ENCODE measurements around the gene DIP2C.

The DIP2C gene

DNA sequence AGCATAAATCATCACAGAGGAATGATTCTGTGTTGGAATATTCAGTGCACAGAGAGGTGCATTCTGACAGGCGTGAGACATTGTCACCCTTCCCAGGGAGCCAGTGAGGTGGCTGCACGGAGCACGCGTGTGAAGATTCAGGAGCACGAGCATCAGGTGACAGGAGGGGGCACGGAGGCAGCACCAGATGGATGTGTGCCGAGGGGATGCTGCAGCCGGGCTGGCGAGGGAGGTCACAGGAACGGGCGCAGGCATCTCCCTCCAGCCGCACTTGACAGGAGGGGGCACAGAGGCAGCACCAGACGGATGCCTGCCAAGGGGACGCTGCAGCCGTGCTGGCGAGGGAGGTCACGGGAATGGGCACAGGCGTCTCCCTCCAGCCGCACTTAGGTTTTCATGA lies 66.5 kb downstream of the DIP2C start:
- TF ChIP-seq, protein P1, sequence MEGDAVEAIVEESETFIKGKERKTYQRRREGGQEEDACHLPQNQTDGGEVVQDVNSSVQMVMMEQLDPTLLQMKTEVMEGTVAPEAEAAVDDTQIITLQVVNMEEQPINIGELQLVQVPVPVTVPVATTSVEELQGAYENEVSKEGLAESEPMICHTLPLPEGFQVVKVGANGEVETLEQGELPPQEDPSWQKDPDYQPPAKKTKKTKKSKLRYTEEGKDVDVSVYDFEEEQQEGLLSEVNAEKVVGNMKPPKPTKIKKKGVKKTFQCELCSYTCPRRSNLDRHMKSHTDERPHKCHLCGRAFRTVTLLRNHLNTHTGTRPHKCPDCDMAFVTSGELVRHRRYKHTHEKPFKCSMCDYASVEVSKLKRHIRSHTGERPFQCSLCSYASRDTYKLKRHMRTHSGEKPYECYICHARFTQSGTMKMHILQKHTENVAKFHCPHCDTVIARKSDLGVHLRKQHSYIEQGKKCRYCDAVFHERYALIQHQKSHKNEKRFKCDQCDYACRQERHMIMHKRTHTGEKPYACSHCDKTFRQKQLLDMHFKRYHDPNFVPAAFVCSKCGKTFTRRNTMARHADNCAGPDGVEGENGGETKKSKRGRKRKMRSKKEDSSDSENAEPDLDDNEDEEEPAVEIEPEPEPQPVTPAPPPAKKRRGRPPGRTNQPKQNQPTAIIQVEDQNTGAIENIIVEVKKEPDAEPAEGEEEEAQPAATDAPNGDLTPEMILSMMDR (IDR thresholded peaks at IDR 0.05; ENCODE audit: insufficient read depth, low read length, poor library complexity, severe bottlenecking), result no peak
- no peak overlapping the region for H3K4me3 ChIP-seq (replicated peaks; ENCODE audit: low read depth, low read length)
- no peak for DNase-seq (ENCODE audit: extremely low read depth, insufficient read length)
- H3K36me3 ChIP-seq (ENCODE audit: control insufficient read depth, insufficient read depth, low read length), result no peaks in the 10 kb centered on the region
- peaks cover 1% of the 10 kb centered on the region; the same call in 1 of the 2 replicates for H3K27me3 ChIP-seq (replicated peaks; ENCODE audit: control insufficient read depth, insufficient read depth, low read length)

DNA sequence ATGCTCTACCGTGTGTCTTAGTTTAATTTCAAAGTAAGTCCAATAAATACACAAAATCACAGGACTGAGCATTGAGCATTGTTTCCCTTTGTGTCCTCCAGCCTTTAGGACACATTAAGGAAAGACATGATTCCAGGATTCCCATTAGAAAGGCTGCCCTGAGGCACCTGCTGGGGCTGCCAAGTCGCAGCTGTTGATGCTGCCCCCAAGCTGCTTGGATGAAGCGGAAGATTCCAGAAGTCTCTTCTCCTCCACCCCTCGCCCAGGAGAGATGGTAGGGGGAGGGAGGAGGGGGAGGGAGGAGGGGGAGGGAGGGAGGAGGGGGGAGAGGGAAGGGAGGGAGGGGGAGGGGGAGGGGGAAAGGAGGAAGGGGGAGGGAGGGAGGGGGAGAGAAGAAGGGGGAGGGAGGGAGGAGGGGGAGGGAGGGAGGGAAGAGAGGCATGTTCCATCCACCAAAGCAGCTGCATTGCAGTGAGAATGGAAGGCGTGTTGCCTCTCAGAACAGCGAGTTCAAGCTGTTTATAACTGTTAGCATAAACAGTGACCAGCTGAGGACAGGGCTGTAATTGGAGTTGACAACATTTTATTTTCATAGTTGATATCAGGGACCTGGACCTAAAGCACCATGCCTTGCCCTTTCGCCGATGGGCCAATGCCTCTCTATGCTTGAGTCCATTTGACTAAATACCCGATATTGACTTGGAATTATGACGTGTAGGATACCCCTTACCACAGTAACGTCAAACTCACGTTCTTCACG lies 67.3 kb downstream of the DIP2C start:
- H3K4me3 ChIP-seq (replicated peaks; ENCODE audit: low read depth, low read length), result no peak overlapping the region
- H3K27me3 ChIP-seq (replicated peaks; ENCODE audit: control insufficient read depth, insufficient read depth, low read length), result peaks cover 1% of the 10 kb centered on the region; the same call in 1 of the 2 replicates
- DNase-seq (ENCODE audit: extremely low read depth, insufficient read length), result no peak
- no peaks in the 10 kb centered on the region for H3K36me3 ChIP-seq (ENCODE audit: control insufficient read depth, insufficient read depth, low read length)
- TF ChIP-seq, protein P1 (IDR thresholded peaks at IDR 0.05; ENCODE audit: insufficient read depth, low read length, poor library complexity, severe bottlenecking), result no peak

DNA sequence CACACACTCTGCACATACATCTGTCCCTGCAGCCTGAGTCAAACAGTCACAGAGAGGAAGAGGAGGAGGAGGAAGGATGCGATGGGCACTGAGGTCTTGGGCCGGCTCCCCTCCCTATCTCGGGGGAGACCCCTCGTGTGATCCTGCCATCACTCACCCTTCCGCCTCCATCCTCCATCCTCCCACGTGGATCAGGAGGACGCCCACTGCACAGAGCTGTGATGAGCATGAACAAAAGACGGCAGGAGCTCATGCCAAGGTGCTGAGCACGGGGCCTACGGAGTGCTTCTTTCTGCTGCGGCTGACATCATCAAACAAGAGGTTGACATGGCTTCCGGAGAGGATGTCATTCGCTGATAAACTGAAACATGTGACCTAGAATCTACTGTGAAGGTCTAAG lies 68.0 kb downstream of the DIP2C start:
- TF ChIP-seq, protein P1 (IDR thresholded peaks at IDR 0.05; ENCODE audit: insufficient read depth, low read length, poor library complexity, severe bottlenecking), result no peak
- no peak for DNase-seq (ENCODE audit: extremely low read depth, insufficient read length)

DNA sequence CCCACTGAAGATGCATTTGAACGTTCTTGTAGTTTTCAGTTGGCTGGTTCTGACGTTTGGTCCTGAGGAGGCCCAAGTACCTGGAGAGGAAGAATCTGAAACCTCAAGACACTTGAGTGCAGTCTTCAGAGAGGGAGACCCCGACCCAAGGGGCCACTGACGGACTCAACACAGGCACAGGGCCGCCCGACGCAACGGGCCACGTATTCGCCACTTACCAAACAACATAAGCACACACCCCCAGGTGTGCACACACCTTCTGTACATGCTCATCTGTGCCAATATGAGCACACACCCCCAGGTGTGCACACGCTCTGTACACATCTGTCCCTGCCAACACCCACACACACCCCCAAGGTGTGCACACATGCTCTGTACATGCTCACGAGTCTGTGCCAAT lies 68.5 kb downstream of the DIP2C start:
- TF ChIP-seq, protein P1 (IDR thresholded peaks at IDR 0.05; ENCODE audit: insufficient read depth, low read length, poor library complexity, severe bottlenecking), result no peak
- no peaks in the 10 kb centered on the region for H3K36me3 ChIP-seq (ENCODE audit: control insufficient read depth, insufficient read depth, low read length)
- no peak for DNase-seq (ENCODE audit: extremely low read depth, insufficient read length)
- H3K4me3 ChIP-seq (replicated peaks; ENCODE audit: low read depth, low read length), result no peak overlapping the region
- H3K27me3 ChIP-seq (replicated peaks; ENCODE audit: control insufficient read depth, insufficient read depth, low read length), result peaks cover 1% of the 10 kb centered on the region; the same call in 1 of the 2 replicates

More for the DNA sequence above, 68.0 kb downstream of the DIP2C start:
- H3K36me3 ChIP-seq (ENCODE audit: control insufficient read depth, insufficient read depth, low read length), result no peaks in the 10 kb centered on the region
- H3K27me3 ChIP-seq (replicated peaks; ENCODE audit: control insufficient read depth, insufficient read depth, low read length), result peaks cover 1% of the 10 kb centered on the region; the same call in 1 of the 2 replicates
- no peak overlapping the region for H3K4me3 ChIP-seq (replicated peaks; ENCODE audit: low read depth, low read length)

DNA sequence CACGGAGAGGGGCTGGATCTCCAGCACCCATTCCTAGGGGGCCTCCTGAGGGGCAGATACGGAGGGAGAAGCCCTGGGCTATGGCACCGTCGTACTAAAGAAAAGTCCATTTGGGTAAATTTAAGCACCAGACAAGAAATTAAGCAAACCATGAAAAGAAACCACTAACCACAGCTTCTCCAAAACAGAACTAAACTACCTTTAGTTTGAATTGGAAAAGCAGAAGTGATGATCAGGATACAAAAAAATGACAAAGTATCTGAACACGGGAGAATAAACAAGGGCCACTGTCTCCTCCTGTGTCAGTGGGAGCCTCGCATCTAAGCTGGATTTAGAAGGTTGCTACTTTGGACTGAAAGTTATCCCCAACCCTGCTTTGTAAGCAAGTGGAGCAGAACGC lies 69.1 kb downstream of the DIP2C start:
- Histone ChIP-seq H3K36me3 (ENCODE audit: control insufficient read depth, insufficient read depth, low read length) (no peaks in the 10 kb centered on the region), H3K27me3 (replicated peaks; ENCODE audit: control insufficient read depth, insufficient read depth, low read length) (peaks cover 1% of the 10 kb centered on the region; the same call in 1 of the 2 replicates), H3K4me3 (replicated peaks; ENCODE audit: low read depth, low read length) (no peak overlapping the region)
- DNase-seq (ENCODE audit: extremely low read depth, insufficient read length), result no peak
- TF ChIP-seq, protein P1 (IDR thresholded peaks at IDR 0.05; ENCODE audit: insufficient read depth, low read length, poor library complexity, severe bottlenecking), result no peak
